ENCODE data around the gene RHOB. TPM values are rescaled to one million over a fixed set of nuclear protein-coding genes. Genes with fewer than 3 reads are reported as not detected.

Gene RHOB
- polyA plus RNA-seq, 1 donor from 2014 or later: 205 TPM

GRCh38 chr2:20398956-20399567 lies 47.8 kb upstream of the RHOB start:
- H3K27ac ChIP-seq (ENCODE audit: low read length): no peak overlapping the region
- no peaks in the 10 kb centered on the region for H3K9me3 ChIP-seq (ENCODE audit: low read length)
- no peaks in the 10 kb centered on the region for H3K36me3 ChIP-seq (ENCODE audit: insufficient read depth, low read length)
- H3K9ac ChIP-seq (ENCODE audit: low read length): no peak overlapping the region
- no peaks in the 10 kb centered on the region for H3K79me2 ChIP-seq (replicated peaks; ENCODE audit: insufficient read depth, low read length)
- no peaks in the 10 kb centered on the region for H3F3A ChIP-seq (ENCODE audit: insufficient read depth, low read length, poor library complexity, severe bottlenecking)
- no peaks in the 10 kb centered on the region for H3K27me3 ChIP-seq (ENCODE audit: insufficient read depth, low read depth, low read length)
- H3K9me2 ChIP-seq (ENCODE audit: insufficient read depth, low read length): no peaks in the 10 kb centered on the region
- H3K4me3 ChIP-seq (ENCODE audit: low read length): no peak overlapping the region
- no peak overlapping the region for H3K4me2 ChIP-seq (ENCODE audit: low read length)
- no peak for TF ChIP-seq TAF1 (IDR thresholded peaks at IDR 0.05; ENCODE audit: low read depth)
- no peak for TF ChIP-seq RAD21 (conservative IDR thresholded peaks at IDR 0.05)
- no peak for TF ChIP-seq EZH2 (IDR thresholded peaks at IDR 0.05; ENCODE audit: borderline replicate concordance, insufficient read depth, low read length, poor library complexity, severe bottlenecking)
- TF ChIP-seq SMC3 (conservative IDR thresholded peaks at IDR 0.05; ENCODE audit: poor library complexity): no peak
- no peak for TF ChIP-seq EP300 (conservative IDR thresholded peaks at IDR 0.05; ENCODE audit: poor library complexity, severe bottlenecking)
- TF ChIP-seq MXI1 (conservative IDR thresholded peaks at IDR 0.05; ENCODE audit: poor library complexity, severe bottlenecking): no peak
- no peak for TF ChIP-seq REST (IDR thresholded peaks at IDR 0.05; ENCODE audit: borderline replicate concordance)
- no peak for TF ChIP-seq CTCF (IDR thresholded peaks at IDR 0.05; ENCODE audit: poor library complexity, severe bottlenecking)
- no peak for TF ChIP-seq POLR2AphosphoS5 (IDR thresholded peaks at IDR 0.05)
- H4K20me1 ChIP-seq (ENCODE audit: insufficient read depth): no peaks in the 10 kb centered on the region
- H2AFZ ChIP-seq (ENCODE audit: low read depth, low read length): no peak overlapping the region

GRCh38 chr2:20400306-20400705 lies 46.6 kb upstream of the RHOB start:
- H4K20me1 ChIP-seq (ENCODE audit: insufficient read depth): no peaks in the 10 kb centered on the region
- no peak for TF ChIP-seq REST (IDR thresholded peaks at IDR 0.05; ENCODE audit: borderline replicate concordance)
- no peak for TF ChIP-seq SMC3 (conservative IDR thresholded peaks at IDR 0.05; ENCODE audit: poor library complexity)
- TF ChIP-seq RAD21 (conservative IDR thresholded peaks at IDR 0.05): no peak
- no peak for TF ChIP-seq EZH2 (IDR thresholded peaks at IDR 0.05; ENCODE audit: borderline replicate concordance, insufficient read depth, low read length, poor library complexity, severe bottlenecking)
- no peak overlapping the region for H3K27ac ChIP-seq (ENCODE audit: low read length)
- no peak overlapping the region for H3K4me2 ChIP-seq (ENCODE audit: low read length)
- H3K9me3 ChIP-seq (ENCODE audit: low read length): no peaks in the 10 kb centered on the region
- no peaks in the 10 kb centered on the region for H3K36me3 ChIP-seq (ENCODE audit: insufficient read depth, low read length)
- no peaks in the 10 kb centered on the region for H3K79me2 ChIP-seq (replicated peaks; ENCODE audit: insufficient read depth, low read length)
- H3K9ac ChIP-seq (ENCODE audit: low read length): no peak overlapping the region
- H3F3A ChIP-seq (ENCODE audit: insufficient read depth, low read length, poor library complexity, severe bottlenecking): no peaks in the 10 kb centered on the region
- H2AFZ ChIP-seq (ENCODE audit: low read depth, low read length): no peak overlapping the region
- H3K9me2 ChIP-seq (ENCODE audit: insufficient read depth, low read length): no peaks in the 10 kb centered on the region
- no peak overlapping the region for H3K4me3 ChIP-seq (ENCODE audit: low read length)
- H3K27me3 ChIP-seq (ENCODE audit: insufficient read depth, low read depth, low read length): no peaks in the 10 kb centered on the region
